ENCODE results near the gene PPA2. TPM values are rescaled to one million over a fixed set of nuclear protein-coding genes. Genes with fewer than 3 reads are reported as not detected.

PPA2 gene
- total RNA-seq, 1 experiment from 2014 or later = 76.4 TPM

DNA sequence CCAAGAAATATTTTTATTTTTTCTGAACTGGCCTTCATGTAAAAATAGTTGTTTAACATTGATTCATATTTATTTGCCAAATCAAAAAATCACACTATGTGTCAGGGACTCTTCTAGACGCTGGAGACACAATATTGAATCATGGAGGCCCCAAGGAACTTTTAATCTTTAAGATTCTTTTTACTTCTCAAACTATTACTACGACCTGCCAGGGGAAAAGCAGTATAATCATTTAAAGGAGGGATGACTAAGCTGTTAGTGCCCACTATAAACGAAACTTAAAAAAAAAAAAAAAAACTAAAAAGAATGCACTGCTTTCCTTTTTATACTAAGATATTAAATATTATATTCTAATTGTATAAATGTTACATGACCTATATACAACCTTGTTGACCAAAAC lies 84.7 kb downstream of the PPA2 start:
- H3K9me3 Mint-ChIP-seq = no peaks in the 10 kb centered on the region
- H4K20me1 ChIP-seq (ENCODE audit: control insufficient read depth, insufficient read depth, insufficient read length) = no peaks in the 10 kb centered on the region
- H3K4me2 ChIP-seq (ENCODE audit: insufficient read depth, insufficient read length, low read length) = no peak overlapping the region
- H2AK5ac ChIP-seq (ENCODE audit: insufficient read length, low read length) = no peak overlapping the region
- H3K18ac ChIP-seq (ENCODE audit: insufficient read length, low read depth, low read length) = no peak overlapping the region
- H2BK120ac ChIP-seq (ENCODE audit: low read depth, low read length, poor library complexity, severe bottlenecking) = no peak overlapping the region
- no peaks in the 10 kb centered on the region for H3K9me3 ChIP-seq (ENCODE audit: control insufficient read depth, low read depth, low read length)
- no peak overlapping the region for H3K4me3 Mint-ChIP-seq
- H2AFZ ChIP-seq (ENCODE audit: low read length) = no peak overlapping the region
- no peak overlapping the region for H2BK5ac ChIP-seq (ENCODE audit: insufficient read length, low read length)
- H3K4me1 ChIP-seq (ENCODE audit: insufficient read depth, low read length) = no peaks in the 10 kb centered on the region
- H2BK20ac ChIP-seq (ENCODE audit: low read depth, low read length, poor library complexity, severe bottlenecking) = no peak overlapping the region
- no peaks in the 10 kb centered on the region for H3K79me1 ChIP-seq (ENCODE audit: insufficient read depth, low read depth, low read length, poor library complexity, severe bottlenecking)
- no peaks in the 10 kb centered on the region for H3K27me3 Mint-ChIP-seq (ENCODE audit: low read depth)
- whole genome bisulfite sequencing (ENCODE audit: extremely low coverage, insufficient read length, low lambda C conversion rate) = no CpG with 5 or more reads among the region's 3 CpGs
- H4K5ac ChIP-seq (ENCODE audit: insufficient read length, low read depth, low read length) = no peak overlapping the region
- H3K27ac ChIP-seq (ENCODE audit: insufficient read length, low read depth, low read length) = no peak overlapping the region
- no peak overlapping the region for H3K9ac ChIP-seq (ENCODE audit: extremely low read depth, insufficient read length, low read length)
- H3K36me3 Mint-ChIP-seq (ENCODE audit: insufficient read depth in 1 of 3, low read depth in 3 of 3) = peaks cover 4 to 13% (median 10%) of the 10 kb centered on the region in 3 experiments; a peak in 6 of 7 replicates
- no peak overlapping the region for H3T11ph ChIP-seq (ENCODE audit: low read length)
- H3K79me2 ChIP-seq (ENCODE audit: insufficient read depth, low read length) = no peaks in the 10 kb centered on the region
- no peak overlapping the region for H4K8ac ChIP-seq (replicated peaks; ENCODE audit: insufficient read length, low read depth, low read length)
- TF ChIP-seq CTCF (conservative IDR thresholded peaks at IDR 0.05) = no peak
- no peaks in the 10 kb centered on the region for H3K27me3 ChIP-seq (ENCODE audit: insufficient read depth, low read length)
- no peaks in the 10 kb centered on the region for H3K23me2 ChIP-seq (ENCODE audit: insufficient read length, low read depth, low read length, poor library complexity, severe bottlenecking)
- H3K23ac ChIP-seq (ENCODE audit: insufficient read length, low read depth, low read length) = no peak overlapping the region
- H3K27ac Mint-ChIP-seq = no peak overlapping the region
- no peak overlapping the region for H2BK12ac ChIP-seq (ENCODE audit: insufficient read length, low read depth, low read length)
- no peak for DNase-seq
- no peak overlapping the region for H3K14ac ChIP-seq (ENCODE audit: insufficient read depth, low read length)
- H4K91ac ChIP-seq (ENCODE audit: insufficient read length, low read depth, low read length) = no peak overlapping the region
- H3K4ac ChIP-seq (ENCODE audit: low read depth, low read length) = no peak overlapping the region
- no peak overlapping the region for H3K56ac ChIP-seq (ENCODE audit: insufficient read length, low read depth, low read length)
- no peaks in the 10 kb centered on the region for H3K4me1 Mint-ChIP-seq
- no peak overlapping the region for H2BK15ac ChIP-seq (ENCODE audit: low read depth, low read length)

Data from H9 (cell line).